T1000 (cell line): ENCODE measurements around the gene TRIM28.

Experiments used
- DNase-seq: peaks from one replicate; lab custom pipeline; 2025; ENCODE audit warnings: mixed read lengths; lab: John Stamatoyannopoulos, UW

The TRIM28 gene

DNA sequence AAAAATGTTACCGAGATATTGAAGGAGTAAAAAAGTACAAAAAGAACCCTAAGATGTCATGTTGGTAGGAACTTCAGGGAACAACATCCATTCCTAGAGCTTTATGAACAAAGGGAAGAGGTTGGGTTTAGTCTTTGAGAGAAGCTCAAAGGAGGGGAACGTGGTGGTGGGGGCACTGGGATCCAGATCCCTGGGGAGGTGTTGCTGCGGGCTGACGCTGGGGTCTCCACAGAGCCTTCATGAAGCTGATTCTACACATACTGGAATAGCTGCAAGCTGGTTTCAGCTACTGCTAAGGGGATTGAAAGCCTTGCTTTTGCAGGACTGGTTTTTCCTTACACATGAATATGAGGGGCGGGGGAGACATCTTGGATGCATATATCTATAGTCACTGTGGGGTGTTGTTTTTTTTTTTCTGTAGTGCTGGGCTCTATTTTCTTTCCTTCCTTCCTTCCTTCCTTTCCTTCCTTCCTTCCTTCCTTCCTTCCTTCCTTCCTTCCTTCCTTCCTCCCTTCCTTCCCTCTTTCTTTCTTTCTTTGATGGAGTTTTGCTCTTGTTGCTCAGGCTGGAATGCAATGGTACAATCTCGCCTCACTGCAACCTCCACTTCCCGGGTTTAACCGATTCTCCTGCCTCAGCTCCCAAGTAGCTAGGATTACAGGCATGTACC, 35.7 kb downstream of the TRIM28 start:
- no peak for DNase-seq

DNA sequence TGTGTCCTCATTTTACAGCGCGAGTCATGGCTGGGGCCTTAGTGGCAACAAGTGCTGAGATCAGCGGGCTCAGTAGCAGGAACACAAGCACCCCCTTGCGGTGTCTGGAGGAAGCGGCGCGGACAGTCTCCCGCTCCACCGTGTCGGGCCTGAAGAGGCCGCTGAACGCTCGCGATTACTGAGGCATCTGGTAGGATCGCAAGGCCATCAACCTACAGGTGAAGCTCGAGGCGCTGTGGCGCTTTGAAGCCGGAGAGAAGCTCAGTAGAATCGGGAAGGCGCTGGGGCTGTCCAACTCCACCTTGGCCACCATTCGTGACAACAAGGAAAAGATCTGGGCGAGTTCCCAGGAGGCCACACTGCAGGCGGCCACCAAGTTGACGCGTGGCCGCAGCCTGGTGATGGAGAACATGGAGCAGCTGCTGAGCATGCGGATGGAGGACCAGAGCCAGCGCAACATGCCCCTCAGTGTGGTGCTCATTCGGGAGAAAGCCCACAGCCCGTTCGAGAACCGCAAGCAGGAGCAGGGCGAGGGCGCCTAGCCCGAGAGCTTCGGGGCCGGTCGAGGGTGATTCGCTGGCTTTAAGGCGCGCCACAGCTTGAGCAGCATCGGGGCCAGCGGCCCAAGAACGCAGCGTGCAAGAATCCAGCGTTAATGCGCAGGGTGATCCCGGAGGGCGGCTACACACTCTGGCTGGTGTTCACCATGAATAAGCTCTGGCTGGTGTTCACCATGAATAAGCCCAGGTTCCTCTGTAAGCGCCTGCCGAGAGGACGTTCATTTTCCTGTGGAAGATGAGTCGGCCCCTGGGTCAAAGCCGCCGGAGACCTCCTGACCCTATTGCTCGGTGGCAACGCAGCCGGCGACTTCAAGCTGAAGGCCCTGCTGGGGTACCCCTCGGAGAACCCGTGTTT, 37.6 kb downstream of the TRIM28 start:
- no peak for DNase-seq

DNA sequence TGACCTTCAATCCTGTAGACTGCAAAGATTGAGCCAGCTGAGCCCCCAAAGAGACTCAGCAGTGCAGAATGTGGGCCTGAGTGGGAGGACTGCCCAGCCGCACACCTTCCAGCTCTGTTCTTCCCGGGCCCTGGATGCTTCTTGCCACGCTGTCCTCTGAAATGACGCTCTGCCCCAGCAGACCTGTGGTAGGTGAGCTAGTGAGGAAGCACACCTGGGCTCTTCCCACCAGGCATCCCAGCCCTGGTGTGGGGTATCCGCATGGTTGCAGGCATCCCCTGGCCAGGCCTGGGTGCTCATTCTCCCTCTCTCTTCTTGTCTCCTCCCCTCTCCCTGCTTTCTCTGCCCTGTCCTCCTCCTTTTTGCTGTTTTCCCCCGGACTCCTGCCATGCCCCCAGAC, 39.1 kb downstream of the TRIM28 start:
- DNase-seq: no peak

DNA sequence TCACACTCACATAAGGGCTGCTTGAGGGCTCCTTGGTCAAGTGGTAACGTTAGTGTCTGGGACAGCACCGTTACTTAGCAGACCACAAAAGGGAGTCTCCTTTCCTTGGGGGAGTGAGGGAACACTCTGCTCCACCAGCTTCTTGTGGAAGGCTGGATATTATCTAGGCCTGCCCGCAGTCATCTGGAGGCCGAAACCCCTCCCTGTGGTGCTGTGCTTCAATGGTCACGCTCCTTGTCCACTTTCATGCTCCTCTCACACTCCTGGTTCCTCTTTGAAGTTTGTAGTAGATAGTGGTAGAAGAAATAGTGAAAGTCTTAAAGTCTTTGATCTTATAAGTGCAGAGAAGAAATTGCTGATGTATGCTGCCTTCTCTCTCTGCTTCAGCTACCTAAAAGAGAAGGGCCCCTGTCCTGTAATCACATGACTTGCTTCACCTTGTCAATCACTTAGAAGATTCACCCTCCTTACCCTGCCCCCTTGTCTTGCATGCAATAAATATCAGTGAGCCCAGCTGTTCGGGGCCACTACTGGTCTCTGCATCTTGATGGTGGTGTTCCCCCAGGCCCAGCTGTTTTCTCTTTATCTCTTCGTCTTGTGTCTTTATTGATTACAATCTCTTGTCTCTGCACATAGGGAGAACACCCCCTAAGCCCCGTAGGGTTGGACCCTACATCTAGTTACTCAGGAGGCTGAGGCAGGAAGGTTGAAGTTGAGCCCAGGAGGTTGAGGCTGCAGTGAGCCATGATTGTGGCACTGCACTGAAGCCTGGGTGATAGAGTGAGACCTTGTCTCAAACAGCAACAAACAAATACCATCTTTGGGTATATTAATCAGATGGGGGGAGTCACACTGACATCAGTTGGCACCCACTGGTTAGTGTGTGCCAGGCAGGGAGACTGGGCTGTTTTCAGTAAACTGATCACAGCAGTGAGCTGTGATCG, 40.9 kb downstream of the TRIM28 start:
- DNase-seq: no peak

DNA sequence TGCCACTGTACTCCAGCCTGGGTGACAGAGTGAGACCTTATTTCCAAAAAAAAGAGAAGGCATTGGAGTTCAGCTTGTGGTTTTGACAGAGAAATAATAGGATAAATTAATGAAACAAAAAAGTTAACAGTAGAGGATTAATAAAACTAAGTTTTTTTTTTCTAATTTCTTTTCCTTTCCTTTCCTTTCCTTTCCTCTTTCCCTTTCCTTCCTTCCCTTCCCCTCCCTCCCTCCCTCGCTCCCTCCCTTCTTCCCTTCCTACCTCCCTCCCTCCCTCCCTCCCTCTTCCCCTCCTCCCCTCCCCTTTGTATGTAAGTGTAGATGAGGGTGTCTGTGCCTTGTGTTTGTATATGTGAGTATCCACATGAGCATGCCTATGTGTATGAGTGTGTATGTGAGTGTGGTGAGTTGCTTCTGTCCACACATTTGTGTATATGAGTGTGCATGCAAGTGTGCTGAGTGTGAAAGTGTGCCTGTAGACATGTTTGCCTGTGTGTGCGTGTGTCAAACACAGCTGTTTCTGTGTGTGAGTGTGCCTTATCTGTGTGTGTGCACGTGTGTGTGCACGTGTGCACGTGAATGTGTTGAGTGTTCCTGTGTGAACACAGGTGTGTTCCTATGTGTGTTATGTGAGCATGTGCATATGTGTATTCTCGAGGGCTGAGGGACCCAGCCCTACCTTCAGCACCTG, 41.7 kb downstream of the TRIM28 start:
- DNase-seq: no peak

DNA sequence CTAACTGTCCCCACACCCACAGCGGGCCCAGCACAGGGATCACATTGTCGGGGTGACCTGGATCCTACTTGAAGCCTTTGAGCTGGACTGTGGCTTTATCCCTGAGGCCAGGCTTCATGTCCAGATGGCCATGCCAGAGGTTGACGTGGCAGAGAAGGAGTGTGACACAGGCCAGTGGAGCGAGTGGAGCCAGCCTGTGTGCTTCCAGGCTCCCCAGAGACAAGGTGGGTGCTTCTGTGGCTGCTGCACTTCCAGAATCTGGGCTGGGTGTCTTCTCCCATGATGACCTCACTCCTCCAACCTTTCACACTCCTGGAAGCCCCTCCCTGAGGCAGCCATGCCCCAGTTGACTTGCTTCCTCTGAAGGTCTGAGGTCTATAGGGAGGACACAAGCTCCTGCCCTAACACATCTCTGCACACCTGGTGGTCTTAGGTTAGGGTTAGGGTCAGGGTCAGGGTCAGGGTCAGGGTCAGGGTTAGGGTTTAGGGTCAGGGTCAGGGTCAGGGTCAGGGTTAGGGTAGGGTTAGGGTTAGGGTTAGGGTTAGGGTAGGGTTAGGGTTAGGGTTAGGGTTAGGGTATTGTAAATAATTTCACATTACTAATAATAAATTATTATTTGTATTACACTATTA, 42.4 kb downstream of the TRIM28 start:
- DNase-seq: no peak
